SK-MEL-5 (cell line): ENCODE data around the gene PGAP6. TPM values are rescaled to one million over a fixed set of nuclear protein-coding genes. Genes with fewer than 3 reads are reported as not detected.
A peak's percentile ranks its signal among the peaks of the same experiment; 100 is the strongest.
"Not testable (repeated sequence)": the region's sequence is repeated elsewhere in the genome, so short reads cannot be mapped to it uniquely, and the experiment has no call there.

Experiments
- DNase-seq: peaks from one replicate; pipeline ENCODE4 v3.0.0-alpha.2; 2016; ENCODE audit warnings: low read depth, low spot score
- in situ Hi-C: cut with HindIII; loops from 2 replicates; pipeline ENCODE4 v1.10.0; 2016; ENCODE audit warnings: low sequenced_read_pairs, high pct_unique_total_duplicates, low pct_unique_long_range_greater_than_20kb
- total RNA-seq: library from RNA; depleted of rRNA; stranded (reverse); fragments of >200 nt; shearing (Covaris generic); gene quantifications from 2 replicates; pipeline ENCODE4 v1.2.3, GENCODE V29; 2014

PGAP6 gene
- total RNA-seq, 1 experiment from 2014 or later = 94.0 TPM

DNA sequence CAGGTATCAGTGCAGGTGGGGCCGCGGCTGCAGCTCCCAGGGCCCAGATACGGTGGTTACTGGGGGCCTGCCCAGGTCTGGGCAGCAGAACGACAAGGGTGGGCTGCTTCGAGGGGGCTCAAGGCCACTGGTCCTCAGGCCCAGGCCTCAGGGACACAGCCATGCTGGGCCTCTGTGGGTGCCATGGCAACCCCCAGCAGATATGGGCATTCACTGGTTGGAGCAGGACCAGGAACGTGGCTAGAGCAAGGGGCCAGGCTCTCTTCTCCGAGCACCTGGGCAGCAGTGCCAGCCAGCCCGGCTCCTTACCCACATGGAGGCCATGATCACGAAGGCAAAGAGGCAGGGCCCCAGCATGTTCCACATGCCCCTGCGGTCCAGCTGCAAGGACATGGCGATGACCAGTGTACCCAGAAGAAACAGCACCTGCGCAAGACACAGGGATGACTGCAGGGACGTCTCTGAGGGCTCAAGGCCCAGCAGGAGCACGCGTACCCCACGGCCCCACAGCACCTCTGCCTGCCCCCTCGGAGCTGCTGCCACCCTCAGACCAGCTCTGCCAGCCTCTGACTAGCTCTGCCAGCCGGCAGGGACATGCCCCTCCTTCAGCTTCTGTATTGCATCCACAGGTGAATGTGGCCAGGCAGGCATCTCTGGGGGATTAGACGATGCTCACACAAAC lies 9.3 kb downstream of the PGAP6 start:
- no peak for DNase-seq
- in situ Hi-C loops = no loop called here

DNA sequence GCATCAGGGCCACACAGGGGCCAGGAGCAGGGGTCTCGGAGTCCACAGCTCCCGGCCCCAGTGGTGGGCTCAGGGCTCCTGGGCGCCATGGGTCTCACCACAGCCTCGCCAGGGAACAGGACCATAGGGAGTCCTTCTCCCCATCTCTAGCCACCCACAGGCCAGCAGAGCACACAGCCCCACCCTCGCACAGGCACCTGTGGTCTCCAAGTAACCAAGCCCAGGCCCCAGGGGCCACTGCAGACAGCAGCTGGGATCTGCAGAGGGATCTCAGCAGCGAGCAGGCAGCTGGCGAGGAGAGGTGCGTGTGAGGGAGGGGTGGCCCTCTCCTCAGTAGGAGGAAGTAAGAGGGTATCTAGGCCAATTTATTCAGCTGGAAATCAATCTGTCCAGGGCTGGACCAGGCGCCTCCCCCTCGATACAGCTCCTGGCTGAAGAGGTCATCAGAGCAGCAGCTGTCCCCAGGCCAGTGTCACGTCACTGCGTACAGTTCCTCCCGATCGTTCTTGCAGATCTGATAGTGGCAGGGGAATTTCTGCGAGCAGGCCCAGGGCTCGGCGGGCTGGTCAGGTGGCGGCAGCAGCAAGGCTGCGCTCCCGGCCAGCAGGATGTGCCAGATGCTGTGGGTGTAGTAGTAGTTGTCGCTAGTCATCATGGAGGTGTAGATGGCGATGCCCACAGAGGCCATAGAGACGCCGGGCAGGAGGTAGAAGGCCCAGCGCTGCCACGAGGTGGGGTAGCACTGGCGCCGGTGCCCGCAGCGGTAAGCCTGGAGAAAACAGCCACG lies 10.1 kb downstream of the PGAP6 start:
- in situ Hi-C loops = no loop called here
- DNase-seq = no peak

- DNase-seq = no peak
- in situ Hi-C loops = no loop called here
Measured at GRCh38 chr16:370979-371514, 10.7 kb downstream of the PGAP6 start.

DNA sequence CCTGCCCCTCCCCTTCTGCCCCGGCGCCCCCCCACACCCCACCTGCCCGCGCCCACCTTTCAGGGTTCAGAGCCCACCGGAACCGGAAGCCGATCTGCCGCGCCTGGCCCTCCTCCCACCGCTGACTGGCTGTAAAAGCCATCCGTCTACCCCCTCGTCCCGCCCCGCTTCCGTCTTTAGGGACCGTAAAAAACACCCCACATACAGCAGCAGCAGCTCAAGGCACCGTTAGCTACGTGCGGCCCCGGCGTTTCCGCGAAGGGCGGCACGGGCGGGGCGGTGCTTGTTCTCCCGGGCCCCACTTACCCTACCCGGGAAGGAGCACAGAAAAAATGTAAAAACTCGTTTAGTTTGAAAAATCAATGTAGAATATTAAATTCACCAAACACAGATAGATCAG lies 11.3 kb downstream of the PGAP6 start, which contains the start of gene MRPL28:
Gene MRPL28 (minus strand): TSS at position 96 of the 400 bp plus-strand sequence. CDS start 320 bp downstream, outside the sequence.
- peak; percentile 93 for DNase-seq
- in situ Hi-C loops = no loop called here

DNA sequence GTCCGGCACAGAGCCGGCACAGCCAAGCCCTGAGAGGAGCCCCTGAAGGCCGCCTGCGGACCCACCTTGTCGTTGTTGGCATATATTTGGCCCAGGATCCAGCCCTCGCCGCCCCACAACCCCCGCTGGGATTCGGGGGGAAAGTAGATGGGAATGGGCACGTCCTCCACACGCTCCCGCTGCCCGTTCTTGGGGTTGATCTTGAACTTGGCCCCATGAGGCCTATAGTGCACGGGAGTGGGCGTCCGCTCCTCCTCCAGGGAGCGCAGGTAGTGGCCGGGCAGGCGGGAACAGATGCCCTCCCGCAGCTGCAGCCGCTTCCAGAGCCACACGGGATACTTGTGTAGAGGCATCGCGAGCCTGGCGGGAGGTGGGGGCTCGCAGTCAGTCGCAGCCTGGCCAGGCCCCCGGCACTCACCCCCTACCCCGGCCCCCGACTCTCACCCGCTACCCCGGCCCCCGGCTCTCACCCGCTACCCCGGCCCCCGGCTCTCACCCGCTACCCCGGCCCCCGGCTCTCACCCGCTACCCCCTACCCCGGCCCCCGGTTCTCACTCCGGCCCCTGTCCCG lies 11.8 kb downstream of the PGAP6 start:
- DNase-seq = no peak
- in situ Hi-C loops = no loop called here

DNA sequence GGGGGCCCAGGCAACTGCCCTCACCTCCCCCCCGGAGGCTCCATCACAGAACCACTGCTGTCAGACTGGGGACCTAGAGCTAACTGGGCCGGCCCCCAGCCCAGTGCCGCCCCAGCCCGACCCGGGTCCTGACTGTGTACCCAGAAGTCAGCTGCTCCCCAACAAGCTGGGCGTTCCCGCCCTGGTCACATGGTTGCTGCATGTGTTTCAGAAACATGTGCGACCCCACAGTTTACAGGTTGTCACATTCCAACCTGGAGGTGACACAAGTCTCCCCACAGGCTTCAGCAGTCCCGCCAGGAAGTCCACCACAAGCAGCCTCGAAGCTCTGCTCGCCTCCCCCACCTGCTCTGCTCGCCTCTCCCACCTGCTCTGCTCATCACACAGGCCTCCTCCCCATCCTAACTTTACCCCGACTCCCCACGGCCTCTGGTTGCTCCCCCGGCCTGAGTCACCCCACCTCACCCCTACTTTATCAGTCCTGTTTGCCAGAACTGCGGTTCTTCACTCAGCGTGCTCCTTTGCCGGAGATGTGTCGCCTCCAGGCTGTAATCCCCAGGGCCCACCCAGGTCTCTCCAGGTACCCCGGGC lies 12.4 kb downstream of the PGAP6 start:
- no peak for DNase-seq
- in situ Hi-C loops = no loop called here

GRCh38 chr16:368388-369158 lies 13.2 kb downstream of the PGAP6 start:
- DNase-seq = no peak
- in situ Hi-C loops = no loop called here

DNA sequence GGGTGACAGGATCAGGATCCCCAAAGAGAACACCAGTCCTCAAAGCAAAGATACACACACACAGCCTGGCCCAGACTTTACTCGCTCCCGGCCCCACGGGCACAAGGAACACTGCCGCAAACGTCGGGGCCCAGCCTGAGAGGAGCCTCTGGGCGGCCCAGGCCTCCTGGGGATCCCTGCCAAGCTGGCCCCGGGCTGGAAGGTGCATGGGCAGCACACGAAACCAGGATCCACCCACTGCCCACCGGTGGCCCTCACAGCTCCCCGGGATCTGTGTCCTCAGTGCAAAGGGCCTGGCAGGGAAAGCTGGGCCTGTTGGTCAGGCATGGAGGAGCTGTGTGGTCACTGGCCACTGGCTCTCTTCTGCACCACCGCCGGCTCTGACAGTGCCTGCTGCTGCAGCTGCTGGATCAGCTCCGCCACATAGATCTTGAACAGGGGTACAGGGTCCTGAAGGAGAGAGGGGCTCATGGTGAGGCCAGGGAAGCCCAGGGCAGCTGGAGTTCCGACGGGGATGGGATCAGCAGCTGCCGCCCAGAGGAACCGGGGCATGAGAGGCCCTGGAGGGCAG lies 14.4 kb downstream of the PGAP6 start:
- in situ Hi-C loops = no loop called here
- DNase-seq = no peak

DNA sequence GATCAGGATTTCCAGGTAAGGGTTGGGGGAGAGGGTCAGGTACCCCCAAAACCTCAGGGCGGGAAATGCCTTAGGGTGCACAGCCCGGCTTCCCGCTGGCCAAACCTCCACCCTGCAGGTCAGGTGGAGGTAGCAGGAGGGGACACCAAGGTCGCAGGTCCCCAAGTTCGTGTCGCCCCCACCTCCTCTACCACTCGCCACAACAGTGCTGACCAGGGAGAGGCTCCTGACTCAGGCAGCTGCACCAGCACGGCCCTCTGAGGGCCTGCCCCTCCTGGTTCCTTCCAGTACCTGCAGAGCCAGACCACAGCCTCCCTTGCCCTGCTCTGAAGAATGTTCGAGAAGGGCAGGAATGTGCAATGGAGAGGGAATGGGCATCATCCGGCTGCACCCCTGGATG lies 15.3 kb downstream of the PGAP6 start:
- DNase-seq = no peak
- in situ Hi-C loops = no loop called here

DNA sequence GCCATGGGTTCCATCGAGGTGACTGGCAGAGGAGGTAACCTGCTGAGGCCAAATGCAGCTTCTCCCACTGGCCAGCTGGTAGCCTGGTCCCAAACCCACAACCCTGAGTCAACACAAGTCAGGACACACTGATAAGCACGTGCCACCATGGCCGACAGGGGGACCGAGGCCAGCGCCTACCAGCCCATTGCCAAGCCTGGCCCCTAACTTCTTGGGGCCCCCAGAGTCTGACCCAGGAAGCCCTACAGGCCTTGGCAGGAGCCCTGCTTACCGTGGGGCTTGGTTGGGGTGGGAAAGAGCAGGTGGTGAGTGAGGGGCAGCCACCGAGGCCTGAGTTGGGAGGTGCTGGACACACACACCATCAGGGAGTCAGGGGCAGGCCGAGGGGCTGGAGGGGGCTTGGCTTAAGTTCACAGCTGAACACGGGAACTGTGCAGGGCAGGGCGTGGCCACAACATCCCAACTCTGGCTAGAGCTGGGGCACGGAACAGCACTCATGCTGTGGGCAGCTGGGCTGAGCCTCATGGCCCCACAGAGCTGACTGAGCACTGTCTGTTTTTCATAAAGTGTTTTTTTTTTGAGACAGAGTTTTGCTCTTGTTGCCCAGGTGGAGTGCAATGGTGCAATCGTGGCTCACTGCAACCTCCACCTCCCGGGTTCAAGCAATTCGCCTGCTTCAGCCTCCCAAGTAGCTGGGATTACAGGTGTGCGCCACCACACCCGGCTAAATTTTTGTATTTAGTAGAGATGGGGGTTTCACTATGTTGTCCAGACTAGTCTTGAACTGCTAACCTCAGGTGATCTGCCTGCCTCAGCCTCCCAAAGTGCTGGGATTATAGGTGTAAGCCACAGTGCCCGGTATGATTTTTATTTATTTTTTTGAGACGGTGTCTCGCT lies 16.9 kb downstream of the PGAP6 start:
- no peak for DNase-seq

DNA sequence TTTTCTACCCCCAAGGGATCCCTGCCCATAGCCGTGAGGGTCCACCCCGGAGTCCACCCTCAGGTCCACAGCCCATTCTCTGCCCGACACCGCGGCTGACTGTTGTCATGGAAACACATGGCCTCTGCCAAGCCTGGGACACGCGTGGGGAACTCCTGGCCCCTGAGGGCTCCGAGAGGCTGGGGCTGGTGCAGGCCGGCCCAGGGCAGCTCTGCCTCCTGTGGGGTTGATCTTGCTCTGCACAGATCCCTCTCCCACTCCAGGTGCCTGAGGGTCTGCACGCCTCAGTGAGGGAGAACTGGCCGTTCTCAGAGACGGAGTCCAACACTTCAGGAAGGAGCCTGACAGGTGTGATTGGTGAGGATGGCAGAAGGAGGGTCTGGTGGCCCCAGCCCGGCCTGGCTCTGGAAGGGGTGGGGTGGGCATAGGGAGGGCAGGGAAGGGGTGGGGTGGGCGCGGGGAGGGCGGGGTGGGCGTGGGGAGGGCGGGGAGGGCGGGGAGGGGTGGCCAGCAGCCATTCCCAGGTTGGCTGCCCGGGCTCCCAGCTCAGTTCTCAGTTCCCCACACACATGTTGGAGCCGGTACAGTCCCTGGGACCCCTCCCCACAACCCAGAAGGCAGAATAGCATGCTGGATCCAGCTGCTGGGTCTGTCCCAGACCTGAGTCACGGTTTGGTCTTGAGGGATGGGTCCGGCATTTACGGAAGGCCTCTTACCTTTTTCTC lies 17.9 kb downstream of the PGAP6 start:
- in situ Hi-C loops = no loop called here
- no peak for DNase-seq

More for the DNA sequence above, 16.9 kb downstream of the PGAP6 start:
- in situ Hi-C loops = no loop called here

GRCh38 chr16:363110-363765 lies 18.5 kb downstream of the PGAP6 start:
- in situ Hi-C loops = no loop called here
- no peak for DNase-seq

DNA sequence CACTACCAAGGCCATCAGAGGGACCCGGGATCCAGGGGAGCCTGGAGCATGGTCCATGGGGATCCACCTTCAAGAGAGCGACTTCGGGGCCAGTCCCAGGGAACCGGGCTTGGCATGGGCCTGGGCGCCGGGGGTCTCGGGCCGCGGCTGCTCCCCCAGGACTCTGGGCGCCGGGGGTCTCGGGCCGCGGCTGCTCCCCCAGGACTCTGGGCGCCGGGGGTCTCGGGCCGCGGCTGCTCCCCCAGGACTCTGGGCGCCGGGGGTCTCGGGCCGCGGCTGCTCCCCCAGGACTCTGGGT lies 19.1 kb downstream of the PGAP6 start:
- in situ Hi-C loops, DNase-seq: not testable (repeated sequence)

DNA sequence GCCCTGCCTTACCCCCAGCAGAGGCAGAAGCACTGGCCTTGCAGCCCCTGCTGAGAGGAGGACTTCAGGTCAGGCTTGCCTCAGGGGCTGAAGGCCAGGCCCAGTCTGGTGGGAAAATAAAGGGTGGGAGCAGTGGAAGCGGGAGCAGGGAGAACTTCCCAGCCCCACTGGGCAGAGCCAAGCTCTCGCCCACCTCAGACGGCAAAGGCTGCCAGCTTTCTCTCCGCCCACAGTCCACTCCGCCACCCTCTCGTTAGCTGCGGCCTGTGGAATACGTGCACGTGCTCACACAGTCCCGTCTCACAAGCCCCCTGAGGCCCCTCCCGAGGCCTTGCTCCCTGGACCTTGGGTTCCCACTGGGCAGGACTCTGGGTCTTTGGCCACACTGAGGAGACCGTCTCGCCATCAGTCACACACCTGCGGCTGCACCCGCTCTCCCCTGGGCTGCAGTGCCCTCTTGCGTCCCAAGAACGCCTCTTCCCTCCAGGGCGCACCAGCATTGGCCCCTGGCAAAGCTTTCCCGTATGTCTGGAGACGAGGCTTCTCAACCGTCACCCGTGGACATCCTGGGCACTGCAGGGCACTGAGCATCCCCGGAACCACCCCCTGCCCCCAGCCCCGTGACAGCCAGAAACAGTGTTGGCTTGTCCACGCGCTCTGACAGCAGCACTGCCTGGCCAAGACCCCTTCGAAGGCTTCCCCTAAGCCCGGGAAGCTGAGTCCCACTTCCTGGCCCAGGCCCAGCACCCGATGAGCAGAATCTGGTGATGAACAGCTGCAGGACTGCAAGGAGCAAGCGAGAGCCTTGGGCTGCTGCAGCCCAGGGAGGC lies 19.7 kb downstream of the PGAP6 start:
- in situ Hi-C loops = no loop called here
- peak; percentile 75 for DNase-seq
